DOHH2 (cell line): ENCODE data around the gene TTC16.

Source experiments
- H3F3A ChIP-seq: fragments of 200-600 bp; sonication (generic), shearing (Covaris generic); 2 replicates; pipeline ENCODE4 v1.6.0; 2016; ENCODE audit warnings: antibody characterized with exemption, mild to moderate bottlenecking; ENCODE audit not compliant: control insufficient read depth, insufficient read depth
- H3K27ac ChIP-seq: fragments of 200-600 bp; sonication (generic); 2 replicates; pipeline ENCODE4 v1.5.1; 2014; ENCODE audit warnings: low read depth, mild to moderate bottlenecking, low read length, moderate library complexity
- H3K27me3 ChIP-seq: fragments of 200-600 bp; sonication (generic); 2 replicates; pipeline ENCODE4 v1.6.1; 2014; ENCODE audit warnings: mild to moderate bottlenecking, low read length, mixed read lengths; ENCODE audit not compliant: control insufficient read depth
- H3K36me3 ChIP-seq: fragments of 200-600 bp; sonication (generic); 2 replicates; pipeline ENCODE4 v1.6.1; 2014; ENCODE audit warnings: mild to moderate bottlenecking, low read length, moderate library complexity, mixed read lengths; ENCODE audit not compliant: control insufficient read depth
- H3K4me1 ChIP-seq: fragments of 200-600 bp; sonication (generic); 2 replicates; pipeline ENCODE4 v1.6.1; 2014; ENCODE audit warnings: mild to moderate bottlenecking, low read length, mixed read lengths; ENCODE audit not compliant: control insufficient read depth
- H3K4me2 ChIP-seq: fragments of 200-600 bp; sonication (generic); 2 replicates; pipeline ENCODE4 v1.6.0; 2014; ENCODE audit warnings: mild to moderate bottlenecking, low read length, moderate library complexity
- H3K4me3 ChIP-seq: fragments of 200-600 bp; sonication (generic); 2 replicates; pipeline ENCODE4 v1.5.1; 2014; ENCODE audit warnings: mild to moderate bottlenecking, low read length, mixed read lengths
- H3K79me2 ChIP-seq: fragments of 200-600 bp; sonication (generic); 2 replicates; pipeline ENCODE4 v1.6.1; 2014; ENCODE audit warnings: mild to moderate bottlenecking, low read length, mixed read lengths; ENCODE audit not compliant: control insufficient read depth
- H3K9me2 ChIP-seq: fragments of 200-600 bp; sonication (generic); replicated peaks from 2 replicates; pipeline ENCODE4 v1.6.1; 2014; ENCODE audit warnings: mild to moderate bottlenecking, low read length, mixed read lengths; ENCODE audit not compliant: control insufficient read depth
- H3K9me3 ChIP-seq: fragments of 200-600 bp; sonication (generic); 2 replicates; pipeline ENCODE4 v1.6.1; 2014; ENCODE audit warnings: antibody characterized with exemption, low read length, mixed read lengths; ENCODE audit not compliant: control insufficient read depth, insufficient read depth
- H4K20me1 ChIP-seq: fragments of 200-600 bp; sonication (generic); 2 replicates; pipeline ENCODE4 v1.6.0; 2014; ENCODE audit warnings: low read depth, mild to moderate bottlenecking, antibody characterized with exemption, low read length, moderate library complexity; ENCODE audit not compliant: control insufficient read depth, insufficient read depth
- CTCF ChIP-seq: fragments of 200-600 bp; sonication (generic); IDR thresholded peaks from one replicate; pipeline ENCODE4 v1.5.1; 2014; ENCODE audit warnings: antibody characterized with exemption, mild to moderate bottlenecking, low read depth, low read length; ENCODE audit not compliant: poor library complexity, severe bottlenecking
- EZH2phosphoT487 ChIP-seq: fragments of 200-600 bp; sonication (generic); IDR thresholded peaks from 2 replicates; pipeline ENCODE4 v1.6.1; 2017; ENCODE audit warnings: borderline replicate concordance, mild to moderate bottlenecking, antibody characterized with exemption, low read length, moderate library complexity, mixed read lengths

Gene TTC16

GRCh38 chr9:127751269-127752054 is 35.6 kb downstream of the TTC16 start:
- no peak overlapping the region for H3K27ac ChIP-seq
- H3K27me3 ChIP-seq: no peaks in the 10 kb centered on the region

GRCh38 chr9:127753148-127753547 is 37.3 kb downstream of the TTC16 start:
- no peaks in the 10 kb centered on the region for H4K20me1 ChIP-seq
- H3K36me3 ChIP-seq: peaks cover 29% of the 10 kb centered on the region
- no peaks in the 10 kb centered on the region for H3K9me3 ChIP-seq
- TF ChIP-seq EZH2phosphoT487 (no peak), CTCF (no peak)
- no peak overlapping the region for H3K27ac ChIP-seq
- H3K4me2 ChIP-seq: no peak overlapping the region
- H3K4me3 ChIP-seq: no peak overlapping the region
- H3K4me1 ChIP-seq: no peaks in the 10 kb centered on the region
- no peaks in the 10 kb centered on the region for H3K79me2 ChIP-seq
- no peaks in the 10 kb centered on the region for H3F3A ChIP-seq
- H3K9me2 ChIP-seq: no peaks in the 10 kb centered on the region
- no peaks in the 10 kb centered on the region for H3K27me3 ChIP-seq

More at GRCh38 chr9:127751269-127752054, 35.6 kb downstream of the TTC16 start:
- Histone ChIP-seq H3K4me3 (no peak overlapping the region), H3K9me3 (no peaks in the 10 kb centered on the region), H3K4me2 (no peak overlapping the region), H3K79me2 (no peaks in the 10 kb centered on the region), H3F3A (no peaks in the 10 kb centered on the region), H4K20me1 (no peaks in the 10 kb centered on the region), H3K4me1 (no peaks in the 10 kb centered on the region), H3K36me3 (peaks cover 36% of the 10 kb centered on the region), H3K9me2 (no peaks in the 10 kb centered on the region)
- TF ChIP-seq CTCF: no peak
- no peak for TF ChIP-seq EZH2phosphoT487

- H3K36me3 ChIP-seq: peaks cover 24% of the 10 kb centered on the region
These were observed 37.7 kb downstream of the TTC16 start for GRCh38 chr9:127753622-127754021.

More at GRCh38 chr9:127753622-127754021, 37.7 kb downstream of the TTC16 start:
- no peaks in the 10 kb centered on the region for H3K27me3 ChIP-seq
- no peaks in the 10 kb centered on the region for H4K20me1 ChIP-seq
- no peaks in the 10 kb centered on the region for H3K4me1 ChIP-seq
- TF ChIP-seq EZH2phosphoT487: no peak
- H3K9me3 ChIP-seq: no peaks in the 10 kb centered on the region
- no peaks in the 10 kb centered on the region for H3K9me2 ChIP-seq
- H3F3A ChIP-seq: no peaks in the 10 kb centered on the region
- no peak overlapping the region for H3K4me3 ChIP-seq
- no peak overlapping the region for H3K27ac ChIP-seq
- no peak overlapping the region for H3K4me2 ChIP-seq
- no peaks in the 10 kb centered on the region for H3K79me2 ChIP-seq
